ENCODE data around the gene KRTAP5-3. TPM values are rescaled to one million over a fixed set of nuclear protein-coding genes. Genes with fewer than 3 reads are reported as not detected.

KRTAP5-3 gene
- total and polyA plus RNA-seq, 2 of the 13 experiments (the other 11 are each of a cell fraction or from before 2014, with no cell fraction given) = not detected

DNA sequence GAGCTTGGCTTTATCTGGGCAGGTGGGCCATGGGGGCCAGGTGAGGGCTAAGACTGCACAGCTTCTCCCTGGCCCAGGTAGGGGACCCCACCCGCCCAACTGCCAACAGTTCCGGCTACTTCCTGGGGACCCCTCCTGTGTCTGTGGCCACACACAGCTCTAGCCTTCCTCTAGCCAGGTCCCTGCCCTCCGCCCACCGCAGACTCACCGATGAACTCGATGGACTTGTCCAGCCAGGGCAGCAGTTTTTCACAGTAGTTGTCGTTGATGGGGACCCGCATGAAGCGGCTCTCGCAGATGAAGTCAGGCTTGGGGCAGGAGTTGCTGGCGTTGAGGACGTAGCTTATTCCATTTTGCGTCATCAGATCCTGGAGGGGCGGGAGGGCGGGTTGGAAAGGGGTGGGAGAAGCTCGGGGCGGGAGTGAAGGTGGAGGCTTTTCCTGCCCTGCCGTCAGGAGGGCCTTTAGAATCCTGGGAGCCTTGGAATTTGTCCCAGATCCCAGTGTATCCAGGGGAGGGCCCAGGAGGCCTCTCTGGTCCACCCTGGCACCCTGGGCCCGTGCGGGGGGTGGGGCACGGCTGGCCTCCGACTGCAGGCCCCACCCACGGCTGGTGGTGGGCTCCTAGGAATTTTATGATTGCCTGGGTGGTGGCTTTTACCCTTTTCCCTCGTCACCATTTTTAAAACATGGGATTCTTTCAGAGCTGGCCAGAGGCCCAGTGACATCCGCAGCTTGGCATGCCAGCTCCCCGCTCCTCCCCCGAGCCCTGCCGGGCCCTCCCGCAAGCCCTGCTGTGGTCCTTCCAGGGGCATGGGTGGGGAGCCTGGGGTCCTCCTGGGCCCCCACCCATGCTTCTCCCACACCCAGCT lies 50.1 kb downstream of the KRTAP5-3 start:
- Histone ChIP-seq H3K4me3 (replicated peaks in 1 of 3; ENCODE audit: insufficient read depth in 1 of 3, low read depth in 2 of 3, low read length in 3 of 3) (no peak overlapping the region), H3K27me3 (ENCODE audit: control insufficient read depth in 1 of 2, insufficient read depth in 2 of 2, low read length in 2 of 2) (no peaks in the 10 kb centered on the region; a peak in 1 of 5 replicates), H3K27ac (ENCODE audit: extremely low read length, insufficient read depth, low read length) (no peak overlapping the region), H3K9ac (ENCODE audit: insufficient read depth, low read depth, low read length) (no peak overlapping the region), H3K9me3 (ENCODE audit: low read length) (no peaks in the 10 kb centered on the region), H3K4me1 (ENCODE audit: insufficient read depth, low read length) (no peaks in the 10 kb centered on the region), H3K36me3 (replicated peaks in 1 of 2; ENCODE audit: control insufficient read depth in 1 of 2, insufficient read depth in 2 of 2, low read length in 2 of 2) (no peaks in the 10 kb centered on the region), H3K79me2 (ENCODE audit: insufficient read depth, low read length) (no peaks in the 10 kb centered on the region), H2AFZ (ENCODE audit: low read length) (no peak overlapping the region), H3K4me2 (ENCODE audit: low read depth, low read length) (no peak overlapping the region), H4K20me1 (ENCODE audit: insufficient read depth, low read length) (peaks cover 4% of the 10 kb centered on the region; the same call in 1 of the 2 replicates)
- FAIRE-seq (no peak), DNase-seq (ENCODE audit: low spot score) (no peak), ATAC-seq (no peak)
- in situ Hi-C loops (cut with HindIII; ENCODE audit: extremely low pct_ligation_motif_present, low pct_unique_long_range_greater_than_20kb) = no loop called here
- BruUV-seq (replicated peaks) = no TSS peak
- intact Hi-C loops (cut with micrococcal nuclease; ENCODE audit: unreplicated experiment) = no loop called here
- TF ChIP-seq STAT5B (CRISPR knock-in tag; IDR thresholded peaks at IDR 0.05) (no peak), ETV5 (CRISPR knock-in tag; IDR thresholded peaks at IDR 0.05; ENCODE audit: borderline replicate concordance) (no peak), ZSCAN21 (CRISPR knock-in tag; IDR thresholded peaks at IDR 0.05; ENCODE audit: borderline replicate concordance) (no peak), ZNF468 (CRISPR knock-in tag; IDR thresholded peaks at IDR 0.05) (no peak), MEIS1 (CRISPR knock-in tag; IDR thresholded peaks at IDR 0.05; ENCODE audit: borderline replicate concordance) (no peak), HNRNPL (IDR thresholded peaks at IDR 0.05; ENCODE audit: low read depth, low read length) (0 out of 2 replicates have a peak, but pooled peaks have one; percentile 1), ZNF883 (CRISPR knock-in tag; IDR thresholded peaks at IDR 0.05; ENCODE audit: not compliant biosample characterization) (no peak), ZNF138 (CRISPR knock-in tag; IDR thresholded peaks at IDR 0.05; ENCODE audit: low read depth) (no peak), PRDM10 (CRISPR knock-in tag; IDR thresholded peaks at IDR 0.05; ENCODE audit: low read depth) (no peak)
- ChIA-PET CTCF (ENCODE audit: low intra/inter-chr PET ratio, low total read pairs) (no interaction called here), POLR2A (no interaction called here)
- WGBS (ENCODE audit: low lambda C conversion rate) = 90% methylated on average over 26 of the region's 29 CpGs

Other genes starting within 250 kb of the KRTAP5-3 start
- 0.84 and 1.1 TPM in 2 replicates for gene BRSK2, start 218.5 kb downstream of the KRTAP5-3 start, total RNA-seq (2016; rRNA removed; fragmentation: Illumina TruSeq; extraction: Trizol)
- 0.74 and 2.3 TPM in 2 replicates for gene BRSK2, start 218.5 kb downstream of the KRTAP5-3 start, polyA plus RNA-seq (2011; rRNA removed)
- gene MOB2, start 121.7 kb downstream of the KRTAP5-3 start, total RNA-seq (2016; rRNA removed; fragmentation: Illumina TruSeq; extraction: Trizol) = 21.8 and 22.3 TPM in 2 replicates
- 27.7 and 37.6 TPM in 2 replicates for gene MOB2, start 121.7 kb downstream of the KRTAP5-3 start, polyA plus RNA-seq (2011; rRNA removed)
- gene DUSP8, start 36.2 kb downstream of the KRTAP5-3 start, total RNA-seq (2016; rRNA removed; fragmentation: Illumina TruSeq; extraction: Trizol) = 0.95 and 1.8 TPM in 2 replicates
- gene DUSP8, start 36.2 kb downstream of the KRTAP5-3 start, polyA plus RNA-seq (2011; rRNA removed) = 8.0 and 15.4 TPM in 2 replicates
- not detected in 2 replicates for gene KRTAP5-1, start 23.2 kb downstream of the KRTAP5-3 start, total RNA-seq (2016; rRNA removed; fragmentation: Illumina TruSeq; extraction: Trizol)
- not detected in 2 replicates for gene KRTAP5-1, start 23.2 kb downstream of the KRTAP5-3 start, polyA plus RNA-seq (2011; rRNA removed)
- gene KRTAP5-2, start 10.2 kb downstream of the KRTAP5-3 start, total RNA-seq (2016; rRNA removed; fragmentation: Illumina TruSeq; extraction: Trizol) = not detected in 2 replicates
- gene KRTAP5-2, start 10.2 kb downstream of the KRTAP5-3 start, polyA plus RNA-seq (2011; rRNA removed) = not detected in 2 replicates
- gene KRTAP5-4, start 13.7 kb upstream of the KRTAP5-3 start, total RNA-seq (2016; rRNA removed; fragmentation: Illumina TruSeq; extraction: Trizol) = not detected in 2 replicates
- gene KRTAP5-4, start 13.7 kb upstream of the KRTAP5-3 start, polyA plus RNA-seq (2011; rRNA removed) = not detected in 2 replicates
- not detected in 2 replicates for gene KRTAP5-5, start 21.3 kb upstream of the KRTAP5-3 start, total RNA-seq (2016; rRNA removed; fragmentation: Illumina TruSeq; extraction: Trizol)
- gene KRTAP5-5, start 21.3 kb upstream of the KRTAP5-3 start, polyA plus RNA-seq (2011; rRNA removed) = not detected in 2 replicates
- gene KRTAP5-6, start 88.7 kb upstream of the KRTAP5-3 start, total RNA-seq (2016; rRNA removed; fragmentation: Illumina TruSeq; extraction: Trizol) = not detected in 2 replicates
- gene KRTAP5-6, start 88.7 kb upstream of the KRTAP5-3 start, polyA plus RNA-seq (2011; rRNA removed) = not detected in 2 replicates
- gene IFITM10, start 142.1 kb upstream of the KRTAP5-3 start, total RNA-seq (2016; rRNA removed; fragmentation: Illumina TruSeq; extraction: Trizol) = 0.09 TPM in 1 of 2 replicates, not detected in the other
- 0.13 and 0.22 TPM in 2 replicates for gene IFITM10, start 142.1 kb upstream of the KRTAP5-3 start, polyA plus RNA-seq (2011; rRNA removed)
- gene CTSD, start 155.5 kb upstream of the KRTAP5-3 start, total RNA-seq (2016; rRNA removed; fragmentation: Illumina TruSeq; extraction: Trizol) = 41.6 and 143 TPM in 2 replicates
- 230 and 408 TPM in 2 replicates for gene CTSD, start 155.5 kb upstream of the KRTAP5-3 start, polyA plus RNA-seq (2011; rRNA removed)
- 0.60 TPM in 1 of 2 replicates, not detected in the other for gene SYT8, start 226.5 kb upstream of the KRTAP5-3 start, total RNA-seq (2016; rRNA removed; fragmentation: Illumina TruSeq; extraction: Trizol)
- gene SYT8, start 226.5 kb upstream of the KRTAP5-3 start, polyA plus RNA-seq (2011; rRNA removed) = 2.1 and 2.3 TPM in 2 replicates
- 7.2 and 8.5 TPM in 2 replicates for gene TNNI2, start 230.5 kb upstream of the KRTAP5-3 start, total RNA-seq (2016; rRNA removed; fragmentation: Illumina TruSeq; extraction: Trizol)
- 12.0 and 21.2 TPM in 2 replicates for gene TNNI2, start 230.5 kb upstream of the KRTAP5-3 start, polyA plus RNA-seq (2011; rRNA removed)
- gene LSP1, start 244.6 kb upstream of the KRTAP5-3 start, total RNA-seq (2016; rRNA removed; fragmentation: Illumina TruSeq; extraction: Trizol) = 0.29 and 1.00 TPM in 2 replicates
- gene LSP1, start 244.6 kb upstream of the KRTAP5-3 start, polyA plus RNA-seq (2011; rRNA removed) = 0.59 and 1.5 TPM in 2 replicates